ENCODE measurements around the gene LDLRAD4. TPM values are rescaled to one million over a fixed set of nuclear protein-coding genes. Genes with fewer than 3 reads are reported as not detected.

LDLRAD4 gene
- total RNA-seq, 1 experiment from 2014 or later: not detected

DNA sequence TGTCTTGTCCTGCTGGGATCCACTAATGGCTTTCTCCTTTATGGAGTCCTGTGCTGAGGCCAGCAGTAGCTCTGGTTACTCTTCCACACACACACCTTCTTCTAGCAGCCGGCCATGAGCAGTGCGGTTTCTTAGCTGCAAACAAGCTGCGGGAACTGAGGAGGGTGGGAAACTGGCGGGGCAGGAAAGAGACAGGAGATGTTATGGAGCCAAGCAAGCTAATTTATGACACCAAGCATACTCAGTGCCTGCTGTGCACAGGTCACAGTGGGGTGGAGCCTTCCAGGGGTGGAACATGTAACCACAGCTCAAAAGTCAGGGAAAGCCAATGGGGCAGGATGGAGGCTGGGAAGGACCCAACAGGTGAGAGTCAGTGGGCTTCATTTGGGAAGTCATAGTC, 327.0 kb downstream of the LDLRAD4 start:
- no peaks in the 10 kb centered on the region for H4K20me1 ChIP-seq (ENCODE audit: low read length)
- H3K27ac ChIP-seq (ENCODE audit: low read length): no peak overlapping the region
- DNase-seq: no peak
- ChIA-PET POLR2A (ENCODE audit: unreplicated experiment) (no interaction called here), CTCF (interaction anchor here (0.5 kb wide), 1 partner anchor 288 kb away, joined by 3 read pairs; no protein-coding TSS in a partner anchor)
- H3K4me1 ChIP-seq (ENCODE audit: insufficient read depth, low read length): no peaks in the 10 kb centered on the region
- ATAC-seq: no peak
- H3K36me3 ChIP-seq (ENCODE audit: low read depth, low read length): no peaks in the 10 kb centered on the region
- TF ChIP-seq, protein P1, sequence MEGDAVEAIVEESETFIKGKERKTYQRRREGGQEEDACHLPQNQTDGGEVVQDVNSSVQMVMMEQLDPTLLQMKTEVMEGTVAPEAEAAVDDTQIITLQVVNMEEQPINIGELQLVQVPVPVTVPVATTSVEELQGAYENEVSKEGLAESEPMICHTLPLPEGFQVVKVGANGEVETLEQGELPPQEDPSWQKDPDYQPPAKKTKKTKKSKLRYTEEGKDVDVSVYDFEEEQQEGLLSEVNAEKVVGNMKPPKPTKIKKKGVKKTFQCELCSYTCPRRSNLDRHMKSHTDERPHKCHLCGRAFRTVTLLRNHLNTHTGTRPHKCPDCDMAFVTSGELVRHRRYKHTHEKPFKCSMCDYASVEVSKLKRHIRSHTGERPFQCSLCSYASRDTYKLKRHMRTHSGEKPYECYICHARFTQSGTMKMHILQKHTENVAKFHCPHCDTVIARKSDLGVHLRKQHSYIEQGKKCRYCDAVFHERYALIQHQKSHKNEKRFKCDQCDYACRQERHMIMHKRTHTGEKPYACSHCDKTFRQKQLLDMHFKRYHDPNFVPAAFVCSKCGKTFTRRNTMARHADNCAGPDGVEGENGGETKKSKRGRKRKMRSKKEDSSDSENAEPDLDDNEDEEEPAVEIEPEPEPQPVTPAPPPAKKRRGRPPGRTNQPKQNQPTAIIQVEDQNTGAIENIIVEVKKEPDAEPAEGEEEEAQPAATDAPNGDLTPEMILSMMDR (conservative IDR thresholded peaks at IDR 0.05; ENCODE audit: low read depth, low read length): no peak
- no peak for TF ChIP-seq EZH2phosphoT487 (IDR thresholded peaks at IDR 0.05; ENCODE audit: borderline replicate concordance, low read length)
- TF ChIP-seq EZH2 (IDR thresholded peaks at IDR 0.05; ENCODE audit: low read length, unreplicated experiment): no peak
- no peaks in the 10 kb centered on the region for H3K9me3 ChIP-seq (ENCODE audit: low read length)
- no peaks in the 10 kb centered on the region for H3K9me2 ChIP-seq (replicated peaks; ENCODE audit: low read length)
- H2AFZ ChIP-seq (ENCODE audit: low read length): no peak overlapping the region
- H3K4me2 ChIP-seq (ENCODE audit: low read length): no peak overlapping the region
- intact Hi-C loops (cut with micrococcal nuclease): no loop called here
- H3K27me3 ChIP-seq (ENCODE audit: low read length): peaks cover 93% of the 10 kb centered on the region
- no peaks in the 10 kb centered on the region for H3F3A ChIP-seq (ENCODE audit: low read length, unreplicated experiment)
- BruUV-seq (replicated peaks): no TSS peak
- no peak overlapping the region for H3K4me3 ChIP-seq (ENCODE audit: low read length)
- H3K79me2 ChIP-seq (ENCODE audit: low read length): no peaks in the 10 kb centered on the region
- H3K9ac ChIP-seq (ENCODE audit: low read length): no peak overlapping the region

DNA sequence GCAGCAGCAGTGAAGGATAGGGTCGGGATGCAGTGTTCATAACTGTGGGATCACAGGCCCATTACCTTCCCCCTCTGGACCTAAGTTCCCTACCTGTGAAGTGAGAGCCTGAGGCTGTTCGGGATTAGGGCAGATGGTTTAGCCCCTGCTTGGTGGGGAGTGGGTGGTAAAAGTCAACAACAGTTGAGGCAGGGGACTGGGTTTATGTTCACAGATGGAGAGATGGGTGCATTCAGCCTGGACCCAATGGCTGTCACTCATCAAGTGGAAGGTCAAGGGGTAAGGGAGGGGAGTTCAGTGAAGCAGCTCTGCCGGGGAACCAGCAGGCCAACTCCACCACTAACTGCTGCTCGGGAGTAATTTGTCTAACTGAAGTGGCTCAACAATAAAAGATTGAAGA, 327.4 kb downstream of the LDLRAD4 start:
- H4K20me1 ChIP-seq (ENCODE audit: low read length): no peaks in the 10 kb centered on the region
- TF ChIP-seq EZH2phosphoT487 (IDR thresholded peaks at IDR 0.05; ENCODE audit: borderline replicate concordance, low read length) (no peak), EZH2 (IDR thresholded peaks at IDR 0.05; ENCODE audit: low read length, unreplicated experiment) (no peak)
- TF ChIP-seq, protein P1 (conservative IDR thresholded peaks at IDR 0.05; ENCODE audit: low read depth, low read length): no peak
- DNase-seq (no peak), ATAC-seq (no peak)
- H3K4me2 ChIP-seq (ENCODE audit: low read length): no peak overlapping the region
- H3K36me3 ChIP-seq (ENCODE audit: low read depth, low read length): no peaks in the 10 kb centered on the region
- H3K4me3 ChIP-seq (ENCODE audit: low read length): no peak overlapping the region
- H3K4me1 ChIP-seq (ENCODE audit: insufficient read depth, low read length): no peaks in the 10 kb centered on the region
- H3K79me2 ChIP-seq (ENCODE audit: low read length): no peaks in the 10 kb centered on the region
- no peaks in the 10 kb centered on the region for H3K9me3 ChIP-seq (ENCODE audit: low read length)
- no peaks in the 10 kb centered on the region for H3K9me2 ChIP-seq (replicated peaks; ENCODE audit: low read length)
- H2AFZ ChIP-seq (ENCODE audit: low read length): no peak overlapping the region
- H3K9ac ChIP-seq (ENCODE audit: low read length): no peak overlapping the region
- ChIA-PET CTCF (no interaction called here), POLR2A (ENCODE audit: unreplicated experiment) (no interaction called here)
- intact Hi-C loops (cut with micrococcal nuclease): no loop called here
- no peaks in the 10 kb centered on the region for H3F3A ChIP-seq (ENCODE audit: low read length, unreplicated experiment)
- peaks cover 93% of the 10 kb centered on the region for H3K27me3 ChIP-seq (ENCODE audit: low read length)
- no TSS peak for BruUV-seq (replicated peaks)
- no peak overlapping the region for H3K27ac ChIP-seq (ENCODE audit: low read length)

DNA sequence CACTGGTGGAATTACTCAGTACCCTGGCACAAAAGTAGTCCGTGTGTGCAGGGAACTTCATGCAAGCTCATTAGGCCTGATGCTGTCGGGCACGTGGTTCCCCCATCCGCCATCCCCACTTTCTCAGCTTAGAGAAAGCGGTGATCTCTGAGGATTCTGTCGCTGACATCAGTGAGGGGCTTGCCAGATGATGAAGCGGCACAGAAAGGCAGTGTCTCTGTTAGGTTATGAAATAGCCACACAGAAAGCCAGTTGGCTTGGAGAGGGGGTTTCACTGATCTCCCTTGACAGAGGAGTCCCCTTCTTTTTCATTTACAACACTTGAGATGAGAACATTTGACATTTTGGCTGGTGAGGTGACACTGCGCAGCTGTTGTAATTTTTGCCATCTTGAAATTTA, 328.1 kb downstream of the LDLRAD4 start:
- no peak overlapping the region for H2AFZ ChIP-seq (ENCODE audit: low read length)
- H3K79me2 ChIP-seq (ENCODE audit: low read length): no peaks in the 10 kb centered on the region
- peaks cover 93% of the 10 kb centered on the region for H3K27me3 ChIP-seq (ENCODE audit: low read length)
- ATAC-seq (no peak), DNase-seq (no peak)
- no peaks in the 10 kb centered on the region for H3K9me2 ChIP-seq (replicated peaks; ENCODE audit: low read length)
- no peak overlapping the region for H3K4me2 ChIP-seq (ENCODE audit: low read length)
- ChIA-PET POLR2A (ENCODE audit: unreplicated experiment) (no interaction called here), CTCF (no interaction called here)
- no peaks in the 10 kb centered on the region for H4K20me1 ChIP-seq (ENCODE audit: low read length)
- TF ChIP-seq EZH2 (IDR thresholded peaks at IDR 0.05; ENCODE audit: low read length, unreplicated experiment): no peak
- TF ChIP-seq EZH2phosphoT487 (IDR thresholded peaks at IDR 0.05; ENCODE audit: borderline replicate concordance, low read length): no peak
- TF ChIP-seq, protein P1 (conservative IDR thresholded peaks at IDR 0.05; ENCODE audit: low read depth, low read length): no peak
- H3F3A ChIP-seq (ENCODE audit: low read length, unreplicated experiment): no peaks in the 10 kb centered on the region
- no peak overlapping the region for H3K27ac ChIP-seq (ENCODE audit: low read length)
- no peaks in the 10 kb centered on the region for H3K9me3 ChIP-seq (ENCODE audit: low read length)
- H3K4me3 ChIP-seq (ENCODE audit: low read length): no peak overlapping the region
- intact Hi-C loops (cut with micrococcal nuclease): no loop called here
- no peak overlapping the region for H3K9ac ChIP-seq (ENCODE audit: low read length)
- no peaks in the 10 kb centered on the region for H3K4me1 ChIP-seq (ENCODE audit: insufficient read depth, low read length)
- no peaks in the 10 kb centered on the region for H3K36me3 ChIP-seq (ENCODE audit: low read depth, low read length)
- BruUV-seq (replicated peaks): no TSS peak
